ENCODE data around the gene FRMD4A. TPM values are rescaled to one million over a fixed set of nuclear protein-coding genes. Genes with fewer than 3 reads are reported as not detected.

Gene FRMD4A
- total RNA-seq, 3 donors from 2014 or later: 0.46 to 1.4 (median 0.76) TPM

GRCh38 chr10:14293526-14293925 is 37.2 kb downstream of the FRMD4A start:
- Mint-ChIP-seq H3K4me1 (ENCODE audit: low read depth) (no peaks in the 10 kb centered on the region), H3K36me3 (ENCODE audit: insufficient read depth) (no peaks in the 10 kb centered on the region), H3K4me3 (no peak overlapping the region), H3K27me3 (ENCODE audit: low read depth) (peaks cover 3% of the 10 kb centered on the region), H3K9me3 (peaks cover 26% of the 10 kb centered on the region)
- no peak for ATAC-seq
- no peak for DNase-seq

GRCh38 chr10:14291296-14291695 is 39.4 kb downstream of the FRMD4A start:
- ATAC-seq: no peak

GRCh38 chr10:14285941-14286560 is 44.7 kb downstream of the FRMD4A start:
- peaks cover 8% of the 10 kb centered on the region for H3K9me3 Mint-ChIP-seq
- DNase-seq (no peak), ATAC-seq (no peak)
- H3K4me1 Mint-ChIP-seq (ENCODE audit: low read depth): no peaks in the 10 kb centered on the region
- H3K36me3 Mint-ChIP-seq (ENCODE audit: insufficient read depth): no peaks in the 10 kb centered on the region
- H3K4me3 Mint-ChIP-seq: no peak overlapping the region
- peaks cover 25% of the 10 kb centered on the region for H3K27me3 Mint-ChIP-seq (ENCODE audit: low read depth)

More at GRCh38 chr10:14291296-14291695, 39.4 kb downstream of the FRMD4A start:
- Mint-ChIP-seq H3K36me3 (ENCODE audit: insufficient read depth) (no peaks in the 10 kb centered on the region), H3K27me3 (ENCODE audit: low read depth) (peaks cover 13% of the 10 kb centered on the region), H3K9me3 (peaks cover 26% of the 10 kb centered on the region), H3K4me3 (no peak overlapping the region), H3K4me1 (ENCODE audit: low read depth) (no peaks in the 10 kb centered on the region)
- DNase-seq: no peak

GRCh38 chr10:14282276-14282675 is 48.4 kb downstream of the FRMD4A start:
- Mint-ChIP-seq H3K9me3 (no peaks in the 10 kb centered on the region), H3K4me3 (no peak overlapping the region), H3K4me1 (ENCODE audit: low read depth) (no peaks in the 10 kb centered on the region), H3K27me3 (ENCODE audit: low read depth) (peaks cover 16% of the 10 kb centered on the region), H3K36me3 (ENCODE audit: insufficient read depth) (no peaks in the 10 kb centered on the region)
- no peak for ATAC-seq
- no peak for DNase-seq

DNA sequence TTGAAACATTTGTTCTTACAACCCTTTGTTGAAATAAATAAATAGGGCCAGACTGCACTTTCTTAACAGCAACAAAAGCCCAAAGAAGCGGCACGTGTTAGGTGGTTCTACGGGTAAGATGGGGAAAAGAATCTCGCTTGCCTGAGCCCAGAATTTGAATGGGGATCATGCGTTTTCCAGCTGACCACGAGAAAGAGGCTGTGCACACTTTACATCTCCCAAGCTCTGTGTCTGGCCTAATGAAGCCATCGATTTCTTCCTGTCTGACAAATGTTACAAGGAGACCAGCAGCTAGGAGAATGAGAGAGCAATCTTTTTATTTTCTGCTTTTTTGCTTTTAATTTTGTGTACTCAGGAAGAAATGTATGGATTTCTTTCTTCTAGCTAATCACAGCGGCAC is 52.2 kb downstream of the FRMD4A start:
- peaks cover 3% of the 10 kb centered on the region for H3K27me3 Mint-ChIP-seq (ENCODE audit: low read depth)
- ATAC-seq (no peak), DNase-seq (no peak)
- no peaks in the 10 kb centered on the region for H3K9me3 Mint-ChIP-seq
- H3K36me3 Mint-ChIP-seq (ENCODE audit: insufficient read depth): no peaks in the 10 kb centered on the region
- H3K4me3 Mint-ChIP-seq: no peak overlapping the region
- H3K4me1 Mint-ChIP-seq (ENCODE audit: low read depth): no peaks in the 10 kb centered on the region

GRCh38 chr10:14276210-14276609 is 54.5 kb downstream of the FRMD4A start:
- ATAC-seq (no peak), DNase-seq (no peak)
- H3K36me3 Mint-ChIP-seq (ENCODE audit: insufficient read depth): no peaks in the 10 kb centered on the region
- H3K27me3 Mint-ChIP-seq (ENCODE audit: low read depth): no peaks in the 10 kb centered on the region
- no peak overlapping the region for H3K4me3 Mint-ChIP-seq
- H3K9me3 Mint-ChIP-seq: no peaks in the 10 kb centered on the region
- no peaks in the 10 kb centered on the region for H3K4me1 Mint-ChIP-seq (ENCODE audit: low read depth)

DNA sequence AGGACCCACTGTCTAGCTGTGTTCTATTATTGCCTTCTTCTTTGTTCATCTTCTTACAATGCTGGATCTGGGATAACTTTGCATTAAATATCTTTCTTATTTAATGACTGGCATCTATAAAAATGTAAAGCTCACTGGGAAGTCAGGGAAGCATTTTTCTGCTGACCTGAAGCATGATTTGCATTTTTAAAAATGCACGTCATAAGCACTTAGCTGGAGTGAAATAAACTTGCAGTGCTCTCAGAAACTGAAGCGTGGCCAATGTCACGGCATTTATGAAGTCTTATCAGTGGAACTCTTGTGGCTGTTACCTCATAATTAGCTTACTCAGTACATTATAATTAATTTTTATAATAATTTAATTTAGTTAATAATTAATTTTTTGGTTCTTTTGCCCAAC is 59.1 kb downstream of the FRMD4A start:
- DNase-seq: no peak
- no peaks in the 10 kb centered on the region for H3K4me1 Mint-ChIP-seq (ENCODE audit: low read depth)
- no peak overlapping the region for H3K4me3 Mint-ChIP-seq
- H3K27me3 Mint-ChIP-seq (ENCODE audit: low read depth): no peaks in the 10 kb centered on the region
- ATAC-seq: no peak
- no peaks in the 10 kb centered on the region for H3K9me3 Mint-ChIP-seq
- no peaks in the 10 kb centered on the region for H3K36me3 Mint-ChIP-seq (ENCODE audit: insufficient read depth)

DNA sequence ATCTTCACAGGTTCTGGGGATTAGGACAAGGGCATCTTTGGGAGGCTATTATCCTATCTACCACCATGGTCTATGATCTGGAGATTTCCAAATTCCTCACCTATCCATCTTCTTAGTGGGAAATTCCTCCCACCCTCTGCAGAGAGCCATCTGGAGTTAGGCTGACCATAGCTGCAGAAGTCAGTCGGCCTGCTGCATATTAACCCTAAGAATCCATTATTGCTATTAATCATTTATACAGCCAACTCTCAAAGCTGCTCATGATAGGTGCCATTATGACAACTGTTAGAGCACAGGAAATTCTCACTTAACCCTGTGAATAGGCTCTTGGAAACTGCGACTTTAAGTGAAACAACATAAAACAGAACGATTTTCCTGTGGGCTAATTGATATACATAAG is 60.4 kb downstream of the FRMD4A start:
- H3K9me3 Mint-ChIP-seq: no peaks in the 10 kb centered on the region
- DNase-seq (no peak), ATAC-seq (no peak)
- no peaks in the 10 kb centered on the region for H3K27me3 Mint-ChIP-seq (ENCODE audit: low read depth)
- no peaks in the 10 kb centered on the region for H3K36me3 Mint-ChIP-seq (ENCODE audit: insufficient read depth)
- no peak overlapping the region for H3K4me3 Mint-ChIP-seq
- H3K4me1 Mint-ChIP-seq (ENCODE audit: low read depth): no peaks in the 10 kb centered on the region

DNA sequence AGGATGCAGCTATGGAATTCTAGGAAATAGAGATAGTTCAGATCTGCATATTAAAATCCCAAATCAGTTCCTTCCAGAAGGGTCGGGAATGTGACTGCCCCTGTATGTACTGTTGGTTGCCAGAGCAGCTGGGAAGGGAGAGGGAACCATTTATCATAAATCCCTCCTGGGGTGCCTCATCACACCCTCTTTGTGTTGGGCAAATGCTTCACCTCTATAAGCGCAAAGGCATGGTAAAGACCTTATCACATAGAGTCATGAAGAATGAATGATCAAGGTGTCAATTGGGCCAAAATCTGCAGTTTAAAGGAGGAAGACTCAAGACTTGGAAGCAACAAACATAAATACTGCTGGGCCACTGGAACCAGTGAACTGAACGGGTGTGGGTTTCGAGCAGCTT is 65.0 kb downstream of the FRMD4A start:
- ATAC-seq (no peak), DNase-seq (no peak)
- H3K9me3 Mint-ChIP-seq: no peaks in the 10 kb centered on the region
- no peaks in the 10 kb centered on the region for H3K36me3 Mint-ChIP-seq (ENCODE audit: insufficient read depth)
- peaks cover 8% of the 10 kb centered on the region for H3K27me3 Mint-ChIP-seq (ENCODE audit: low read depth)
- H3K4me1 Mint-ChIP-seq (ENCODE audit: low read depth): no peaks in the 10 kb centered on the region
- H3K4me3 Mint-ChIP-seq: no peak overlapping the region

GRCh38 chr10:14262836-14263425 is 67.8 kb downstream of the FRMD4A start:
- Mint-ChIP-seq H3K4me1 (ENCODE audit: low read depth) (no peaks in the 10 kb centered on the region), H3K9me3 (no peaks in the 10 kb centered on the region), H3K4me3 (no peak overlapping the region), H3K36me3 (ENCODE audit: insufficient read depth) (no peaks in the 10 kb centered on the region), H3K27me3 (ENCODE audit: low read depth) (peaks cover 8% of the 10 kb centered on the region)
- ATAC-seq (no peak), DNase-seq (no peak)

DNA sequence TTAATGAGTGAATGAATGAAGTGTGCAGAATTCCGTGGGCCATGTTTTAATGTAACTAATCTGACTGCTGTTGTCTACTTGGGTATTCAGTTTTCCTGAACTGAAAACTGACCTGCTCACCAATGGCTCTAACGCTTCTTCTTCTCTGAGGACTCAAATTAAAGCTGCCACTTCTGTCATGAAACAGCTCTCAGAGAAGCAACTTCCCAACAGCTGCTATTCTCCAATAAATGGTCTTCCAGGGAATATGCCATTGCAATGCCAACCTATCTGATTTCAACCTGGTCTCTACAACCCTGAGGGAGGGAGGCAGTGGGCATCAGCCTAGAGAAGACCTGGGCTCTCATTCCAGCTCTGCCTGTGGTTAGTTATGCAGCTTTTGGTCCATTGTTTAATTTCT is 69.4 kb downstream of the FRMD4A start:
- no peak for DNase-seq
- no peak for ATAC-seq
- peaks cover 11% of the 10 kb centered on the region for H3K27me3 Mint-ChIP-seq (ENCODE audit: low read depth)
- no peaks in the 10 kb centered on the region for H3K4me1 Mint-ChIP-seq (ENCODE audit: low read depth)
- no peaks in the 10 kb centered on the region for H3K36me3 Mint-ChIP-seq (ENCODE audit: insufficient read depth)
- no peaks in the 10 kb centered on the region for H3K9me3 Mint-ChIP-seq
- H3K4me3 Mint-ChIP-seq: no peak overlapping the region

- ATAC-seq (no peak), DNase-seq (no peak)
- Mint-ChIP-seq H3K4me3 (no peak overlapping the region), H3K9me3 (no peaks in the 10 kb centered on the region), H3K4me1 (ENCODE audit: low read depth) (no peaks in the 10 kb centered on the region), H3K27me3 (ENCODE audit: low read depth) (peaks cover 16% of the 10 kb centered on the region), H3K36me3 (ENCODE audit: insufficient read depth) (no peaks in the 10 kb centered on the region)
These were observed 70.8 kb downstream of the FRMD4A start for GRCh38 chr10:14259696-14260566.

DNA sequence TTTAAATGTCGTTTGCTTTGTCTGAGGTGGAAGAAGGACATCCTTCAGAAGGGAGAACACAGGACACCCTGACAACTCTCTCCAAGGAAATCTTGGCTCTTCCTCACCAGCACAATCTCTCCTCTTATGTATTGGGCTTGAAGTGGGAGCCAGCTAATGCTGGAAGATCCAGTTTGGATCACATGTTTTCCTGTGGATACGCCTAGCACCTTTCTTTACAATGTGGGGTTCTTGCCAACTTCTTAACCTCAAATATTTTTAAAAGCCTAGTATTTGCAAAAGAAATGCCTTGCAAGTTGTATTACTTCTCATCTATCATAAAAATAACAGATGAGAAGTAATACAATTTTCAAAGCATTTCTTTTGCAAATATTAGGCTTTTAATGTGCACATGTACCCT is 76.4 kb downstream of the FRMD4A start:
- Mint-ChIP-seq H3K27me3 (ENCODE audit: low read depth) (peaks cover 10% of the 10 kb centered on the region), H3K36me3 (ENCODE audit: insufficient read depth) (no peaks in the 10 kb centered on the region), H3K9me3 (peaks cover 11% of the 10 kb centered on the region), H3K4me1 (ENCODE audit: low read depth) (no peaks in the 10 kb centered on the region), H3K4me3 (no peak overlapping the region)
- ATAC-seq (no peak), DNase-seq (no peak)

GRCh38 chr10:14253711-14254110 is 77.0 kb downstream of the FRMD4A start:
- no peak overlapping the region for H3K4me3 Mint-ChIP-seq
- DNase-seq: no peak
- H3K9me3 Mint-ChIP-seq: peaks cover 11% of the 10 kb centered on the region
- H3K27me3 Mint-ChIP-seq (ENCODE audit: low read depth): peaks cover 10% of the 10 kb centered on the region
- no peak for ATAC-seq
- no peaks in the 10 kb centered on the region for H3K4me1 Mint-ChIP-seq (ENCODE audit: low read depth)
- H3K36me3 Mint-ChIP-seq (ENCODE audit: insufficient read depth): no peaks in the 10 kb centered on the region

DNA sequence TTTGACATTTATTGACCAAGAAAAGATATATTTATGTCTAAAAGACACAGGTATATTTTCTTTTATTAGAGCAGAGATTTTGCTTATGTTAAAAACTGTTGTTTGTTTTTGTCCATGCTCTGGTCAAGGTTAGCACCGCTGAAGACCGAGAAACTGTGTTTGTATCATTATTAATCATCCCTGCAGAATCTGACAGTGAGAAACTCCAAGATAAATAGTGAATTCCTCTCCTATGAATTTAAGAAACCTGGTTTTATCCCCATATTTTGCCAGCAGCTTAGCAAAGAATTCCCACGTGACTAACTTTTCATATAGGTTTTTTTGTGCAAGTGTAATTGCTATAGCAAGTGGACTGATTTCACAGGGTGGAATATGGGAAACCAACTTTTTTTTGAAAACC is 77.6 kb downstream of the FRMD4A start:
- H3K36me3 Mint-ChIP-seq (ENCODE audit: insufficient read depth): no peaks in the 10 kb centered on the region
- H3K9me3 Mint-ChIP-seq: peaks cover 11% of the 10 kb centered on the region
- ATAC-seq (no peak), DNase-seq (no peak)
- no peaks in the 10 kb centered on the region for H3K4me1 Mint-ChIP-seq (ENCODE audit: low read depth)
- H3K27me3 Mint-ChIP-seq (ENCODE audit: low read depth): peaks cover 10% of the 10 kb centered on the region
- H3K4me3 Mint-ChIP-seq: no peak overlapping the region
